Uterus (tissue), 2 donors: ENCODE measurements around the gene PTPRM.

Experiments
- CTCF ChIP-seq, 4 experiments: fragments of 200-600 bp in 2 of 4; fragments of 450-650 bp in 2 of 4; sonication (generic) in 2 of 4; IDR thresholded peaks; one replicate each; pipeline ENCODE4 v1.5.1; 2016 to 2019; ENCODE audit warnings: antibody characterized with exemption in 4 of 4, mild to moderate bottlenecking in 2 of 4, moderate library complexity in 1 of 4
- POLR2A ChIP-seq, 2 donors: fragments of 450-650 bp; IDR thresholded peaks; one replicate each; pipeline ENCODE4 v1.6.1; 2016; ENCODE audit warnings: antibody characterized with exemption in 2 of 2, mild to moderate bottlenecking in 1 of 2, moderate library complexity in 1 of 2

- TF ChIP-seq CTCF (IDR thresholded peaks at IDR 0.05) (no peak), POLR2A (IDR thresholded peaks at IDR 0.05) (no peak)
Measured at GRCh38 chr18:7521226-7521856, 45.8 kb upstream of the PTPRM start.
